GM12873 (cell line): ENCODE results near the gene ZNF292.
A peak's percentile ranks its signal among the peaks of the same experiment; 100 is the strongest.

Experiments used
- CTCF ChIP-seq: IDR thresholded peaks from 2 replicates; pipeline ENCODE4 v1.5.1; 2012; ENCODE audit warnings: low read depth, mild to moderate bottlenecking, moderate library complexity, low read length, control low read depth; ENCODE audit not compliant: insufficient read depth; ENCODE audit errors: missing control alignments

ZNF292 gene

GRCh38 chr6:87259791-87260190 lies 104.4 kb downstream of the ZNF292 start:
- no peak for TF ChIP-seq CTCF

GRCh38 chr6:87261534-87261933 lies 106.2 kb downstream of the ZNF292 start:
- no peak for TF ChIP-seq CTCF

- TF ChIP-seq CTCF: no peak
Observed at GRCh38 chr6:87264481-87264880, 109.1 kb downstream of the ZNF292 start.

GRCh38 chr6:87274660-87275274 lies 119.4 kb downstream of the ZNF292 start:
- no peak for TF ChIP-seq CTCF

- TF ChIP-seq CTCF: no peak
Observed at GRCh38 chr6:87276624-87277023, 121.3 kb downstream of the ZNF292 start.

GRCh38 chr6:87277123-87277522 lies 121.8 kb downstream of the ZNF292 start:
- TF ChIP-seq CTCF: peak; percentile 27

GRCh38 chr6:87279196-87279595 lies 123.8 kb downstream of the ZNF292 start:
- TF ChIP-seq CTCF: no peak
